Endothelial cell of umbilical vein (primary cell): Measurements from ENCODE around the gene EPB41L1. TPM values are rescaled to one million over a fixed set of nuclear protein-coding genes. Genes with fewer than 3 reads are reported as not detected.
"Not testable (repeated sequence)": the region's sequence is repeated elsewhere in the genome, so short reads cannot be mapped to it uniquely, and the experiment has no call there.

Experiments
- BruUV-seq: library from RNA; stranded (reverse); fragments of 400-500 nt; replicated peaks from 2 replicates; lab custom pipeline; 2021; lab: Mats Ljungman, UMichigan
- CTCF ChIA-PET: fragments of 300-600, 350-600 bp; sonication (Branson Sonifier 250); formaldehyde crosslinking; loops from one replicate; lab custom pipeline; 2021; ENCODE audit warnings: antibody characterized with exemption, inconsistent platforms; lab: Charles Lee
- POLR2A ChIA-PET: fragments of 300-600, 350-600 bp; sonication (Branson Sonifier 250); formaldehyde crosslinking; loops from one replicate; lab custom pipeline; 2021; ENCODE audit warnings: antibody characterized with exemption, inconsistent platforms; lab: Charles Lee
- DNase-seq: peaks from one replicate; pipeline ENCODE4 v3.0.0-alpha.2; 2011; ENCODE audit warnings: low read depth, low spot score
- FAIRE-seq: peaks from 2 replicates; lab custom pipeline; 2011; peaks lifted over from hg19 to GRCh38; lab: Jason Lieb, UNC
- H2AFZ ChIP-seq: 2 replicates; pipeline ENCODE4 v1.6.0; 2012; ENCODE audit warnings: low read depth, low read length, control low read depth, inconsistent platforms
- H3K27ac ChIP-seq: 2 replicates; pipeline ENCODE4 v1.5.1; 2011; ENCODE audit warnings: low read depth, mild to moderate bottlenecking, control low read depth, low read length, moderate library complexity; ENCODE audit not compliant: insufficient read depth
- H3K27me3 ChIP-seq, 2 experiments: 2 replicates each; pipeline versions ENCODE4 v1.6.0 to v1.6.1; 2011; ENCODE audit warnings: low read length in 2 of 2, mixed read lengths in 1 of 2; ENCODE audit not compliant: control insufficient read depth in 2 of 2, insufficient read depth in 2 of 2
- H3K36me3 ChIP-seq, 2 experiments: 2 replicates in 1 of 2; 3 replicates in 1 of 2; pipeline ENCODE4 v1.5.1; 2011; ENCODE audit warnings: low read length in 2 of 2, mild to moderate bottlenecking in 1 of 2, moderate library complexity in 1 of 2; ENCODE audit not compliant: control insufficient read depth in 2 of 2, insufficient read depth in 2 of 2; ENCODE audit errors: extremely low read depth in 1 of 2
- H3K4me1 ChIP-seq: 3 replicates; pipeline ENCODE4 v1.5.1; 2011; ENCODE audit warnings: mild to moderate bottlenecking, low read length; ENCODE audit not compliant: control insufficient read depth, insufficient read depth; ENCODE audit errors: extremely low read depth
- H3K4me2 ChIP-seq: 2 replicates; pipeline ENCODE4 v1.6.1; 2011; ENCODE audit warnings: low read length, control low read depth, mixed read lengths; ENCODE audit not compliant: insufficient read depth
- H3K4me3 ChIP-seq, 3 experiments: fragments of 200-600 bp in 1 of 3; sonication (generic), shearing (Covaris generic) in 1 of 3; replicated peaks in 1 of 3; 2 replicates each; pipeline ENCODE4 v1.5.1; 2011 to 2016; ENCODE audit warnings: control low read depth in 3 of 3, low read length in 3 of 3, mild to moderate bottlenecking in 2 of 3, inconsistent platforms in 1 of 3, low read depth in 1 of 3, moderate library complexity in 1 of 3; ENCODE audit not compliant: insufficient read depth in 1 of 3
- H3K79me2 ChIP-seq: 2 replicates; pipeline ENCODE4 v1.6.0; 2012; ENCODE audit warnings: low read length, inconsistent platforms; ENCODE audit not compliant: control insufficient read depth, insufficient read depth
- H3K9ac ChIP-seq: replicated peaks from 2 replicates; pipeline ENCODE3; 2011; ENCODE audit warnings: low read length, control low read depth; ENCODE audit not compliant: insufficient read depth; ENCODE audit errors: extremely low read depth
- H3K9me1 ChIP-seq: replicated peaks from 3 replicates; pipeline ENCODE4 v1.6.0; 2011; ENCODE audit warnings: mild to moderate bottlenecking, low read length; ENCODE audit not compliant: control insufficient read depth, insufficient read depth; ENCODE audit errors: extremely low read depth
- H3K9me3 ChIP-seq: replicated peaks from 2 replicates; pipeline ENCODE4 v1.5.1; 2012; ENCODE audit warnings: low read length, inconsistent platforms; ENCODE audit not compliant: control insufficient read depth, insufficient read depth
- H4K20me1 ChIP-seq: replicated peaks from 2 replicates; pipeline ENCODE3; 2011; ENCODE audit warnings: mild to moderate bottlenecking, low read length; ENCODE audit not compliant: control insufficient read depth, insufficient read depth; ENCODE audit errors: extremely low read depth
- EZH2 ChIP-seq: IDR thresholded peaks from 2 replicates; pipeline ENCODE4 v1.6.1; 2012; ENCODE audit warnings: borderline replicate concordance, low read depth, mild to moderate bottlenecking, moderate library complexity, low read length, inconsistent platforms; ENCODE audit not compliant: severe bottlenecking
- FOS ChIP-seq: IDR thresholded peaks from 2 replicates; pipeline ENCODE4 v1.6.1; 2011; ENCODE audit warnings: mild to moderate bottlenecking, low read length, moderate library complexity, borderline replicate concordance; ENCODE audit not compliant: insufficient read depth
- GATA2 ChIP-seq: IDR thresholded peaks from 2 replicates; pipeline ENCODE4 v1.7.0; 2011; ENCODE audit warnings: low read depth, mild to moderate bottlenecking, moderate library complexity, mixed read lengths, low read length; ENCODE audit not compliant: insufficient read length, insufficient read depth
- JUN ChIP-seq: IDR thresholded peaks from 2 replicates; pipeline ENCODE4 v1.6.1; 2011; ENCODE audit warnings: borderline replicate concordance, low read depth; ENCODE audit not compliant: insufficient read length, insufficient read depth
- MYC ChIP-seq: IDR thresholded peaks from one replicate; pipeline ENCODE4 v1.6.1; 2011; ENCODE audit warnings: mild to moderate bottlenecking, low read depth, low read length
- POLR2A ChIP-seq: IDR thresholded peaks from 2 replicates; pipeline ENCODE4 v1.6.1; 2012; ENCODE audit warnings: low read depth, mild to moderate bottlenecking, control low read depth, low read length
- POLR2AphosphoS5 ChIP-seq: IDR thresholded peaks from 2 replicates; pipeline ENCODE4 v1.6.1; 2012; ENCODE audit warnings: low read depth, mild to moderate bottlenecking, control low read depth, low read length, moderate library complexity; ENCODE audit not compliant: insufficient read depth
- dilution Hi-C: fragments of 300-500 bp; cut with MboI; formaldehyde crosslinking; loops from one replicate; pipeline ENCODE4 v1.15.0; 2019; ENCODE audit warnings: low sequenced_read_pairs; ENCODE audit not compliant: extremely low pct_ligation_motif_present
- intact Hi-C: fragments of 100-400 bp; cut with micrococcal nuclease; formaldehyde crosslinking; loops from one replicate; pipeline ENCODE4 v1.10.0; 2022
- polyA plus RNA-seq, 4 experiments: library from polyadenylated mRNA; depleted of rRNA in 3 of 4; stranded (reverse) in 3 of 4; unstranded in 1 of 4; fragments of >200 nt; gene quantifications; 2 replicates each; pipeline versions ENCODE4 v1.2.1 to v1.2.3, GENCODE V29; 2011 to 2012; ENCODE audit warnings: missing spikeins in 1 of 4
- total RNA-seq: library from RNA; stranded (reverse); gene quantifications from 2 replicates; pipeline ENCODE4 v1.2.3, GENCODE V29; 2021
- TF ChIP-seq, protein P1 (sequence below): IDR thresholded peaks from 2 replicates; pipeline ENCODE4 v1.6.1; 2011; ENCODE audit not compliant: insufficient read depth, insufficient read length
- TF ChIP-seq, protein P2 (sequence below), 2 donors: IDR thresholded peaks; 1 replicate in 1 of 2; 2 replicates in 1 of 2; pipeline ENCODE4 v1.5.1; 2011; ENCODE audit warnings: low read length in 2 of 2, mild to moderate bottlenecking in 2 of 2, moderate library complexity in 2 of 2, control low read depth in 1 of 2, inconsistent platforms in 1 of 2, low read depth in 1 of 2; ENCODE audit not compliant: insufficient read depth in 1 of 2; ENCODE audit errors: extremely low read depth in 1 of 2

EPB41L1 gene
- total and polyA plus RNA-seq, 2 donors (not counting 3 experiments of a cell fraction or from before 2014, with no cell fraction given), result 6.1 to 12.2 TPM

DNA sequence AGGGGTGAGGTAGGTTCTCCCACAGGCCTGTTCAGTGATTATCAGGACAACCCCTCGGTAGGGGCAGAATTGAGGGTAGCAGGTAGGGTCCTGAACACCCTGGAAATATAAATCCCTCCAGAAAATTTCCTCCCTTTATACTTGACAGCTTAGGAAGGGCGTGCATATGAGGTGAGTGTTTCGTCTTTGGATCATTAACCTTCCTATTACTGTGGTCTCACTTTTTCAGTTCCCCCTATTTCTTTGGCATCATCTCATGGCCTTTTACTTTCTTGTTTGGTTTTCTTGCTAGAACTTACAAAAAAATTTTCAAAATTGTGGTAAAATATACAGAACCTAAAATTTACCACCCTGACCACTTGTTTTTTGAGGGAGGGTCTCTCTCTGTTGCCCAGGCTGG, 18.7 kb upstream of the EPB41L1 start:
- H3K9me3 ChIP-seq, result no peaks in the 10 kb centered on the region
- H3K4me3 ChIP-seq, result no peak overlapping the region
- H3K79me2 ChIP-seq, result no peaks in the 10 kb centered on the region
- H3K27ac ChIP-seq, result no peak overlapping the region
- H3K27me3 ChIP-seq, result no peaks in the 10 kb centered on the region
- H3K4me2 ChIP-seq, result no peak overlapping the region
- no peaks in the 10 kb centered on the region for H3K36me3 ChIP-seq
- H3K9me1 ChIP-seq, result no peaks in the 10 kb centered on the region
- H3K4me1 ChIP-seq, result no peaks in the 10 kb centered on the region
- peak; percentile 38 for FAIRE-seq
- H4K20me1 ChIP-seq, result no peaks in the 10 kb centered on the region
- H2AFZ ChIP-seq, result no peak overlapping the region
- dilution Hi-C loops (no loop called here), intact Hi-C loops (loop anchor here (5.0 kb wide), 2 partner anchors 39 to 84 kb away; no protein-coding TSS in a partner anchor)
- no TSS peak for BruUV-seq
- TF ChIP-seq FOS (no peak), MYC (no peak), JUN (no peak), POLR2A (no peak), EZH2 (no peak), POLR2AphosphoS5 (no peak), GATA2 (no peak)
- TF ChIP-seq, protein P1, sequence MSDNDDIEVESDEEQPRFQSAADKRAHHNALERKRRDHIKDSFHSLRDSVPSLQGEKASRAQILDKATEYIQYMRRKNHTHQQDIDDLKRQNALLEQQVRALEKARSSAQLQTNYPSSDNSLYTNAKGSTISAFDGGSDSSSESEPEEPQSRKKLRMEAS, result no peak
- TF ChIP-seq, protein P2, sequence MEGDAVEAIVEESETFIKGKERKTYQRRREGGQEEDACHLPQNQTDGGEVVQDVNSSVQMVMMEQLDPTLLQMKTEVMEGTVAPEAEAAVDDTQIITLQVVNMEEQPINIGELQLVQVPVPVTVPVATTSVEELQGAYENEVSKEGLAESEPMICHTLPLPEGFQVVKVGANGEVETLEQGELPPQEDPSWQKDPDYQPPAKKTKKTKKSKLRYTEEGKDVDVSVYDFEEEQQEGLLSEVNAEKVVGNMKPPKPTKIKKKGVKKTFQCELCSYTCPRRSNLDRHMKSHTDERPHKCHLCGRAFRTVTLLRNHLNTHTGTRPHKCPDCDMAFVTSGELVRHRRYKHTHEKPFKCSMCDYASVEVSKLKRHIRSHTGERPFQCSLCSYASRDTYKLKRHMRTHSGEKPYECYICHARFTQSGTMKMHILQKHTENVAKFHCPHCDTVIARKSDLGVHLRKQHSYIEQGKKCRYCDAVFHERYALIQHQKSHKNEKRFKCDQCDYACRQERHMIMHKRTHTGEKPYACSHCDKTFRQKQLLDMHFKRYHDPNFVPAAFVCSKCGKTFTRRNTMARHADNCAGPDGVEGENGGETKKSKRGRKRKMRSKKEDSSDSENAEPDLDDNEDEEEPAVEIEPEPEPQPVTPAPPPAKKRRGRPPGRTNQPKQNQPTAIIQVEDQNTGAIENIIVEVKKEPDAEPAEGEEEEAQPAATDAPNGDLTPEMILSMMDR (IDR thresholded peaks at IDR 0.05; ENCODE audit: extremely low read depth in 1 of 2, insufficient read depth in 1 of 2, low read depth in 1 of 2, low read length in 2 of 2), result no peak
- no peak for DNase-seq
- ChIA-PET POLR2A (interaction anchor here (0.6 kb wide), 1 partner anchor 29 kb away, joined by 3 read pairs; no protein-coding TSS in a partner anchor), CTCF (interaction anchor here (0.6 to 24.9 kb wide), 3 partner anchors 12 to 386 kb away, joined by 3 to 1267 read pairs (median 3); no protein-coding TSS in a partner anchor)
- no peak overlapping the region for H3K9ac ChIP-seq

- H2AFZ ChIP-seq, H3K79me2 ChIP-seq, BruUV-seq, H3K36me3 ChIP-seq, H4K20me1 ChIP-seq, H3K9me1 ChIP-seq, dilution Hi-C loops, H3K27me3 ChIP-seq, H3K4me3 ChIP-seq, POLR2A ChIA-PET, FAIRE-seq, H3K4me1 ChIP-seq, DNase-seq, H3K27ac ChIP-seq, H3K9me3 ChIP-seq, H3K4me2 ChIP-seq, H3K9ac ChIP-seq: not testable (repeated sequence)
- intact Hi-C loops, result loop anchor here (5.0 kb wide), 2 partner anchors 40 to 85 kb away; no protein-coding TSS in a partner anchor
- CTCF ChIA-PET, result interaction anchor here (1.0 to 24.9 kb wide), 8 partner anchors 11 to 144 kb away, joined by 3 to 1267 read pairs (median 20); no protein-coding TSS in a partner anchor
These were observed 17.2 kb upstream of the EPB41L1 start for GRCh38 chr20:36137313-36137712.
